Suprapubic skin (tissue), 4 donors: ENCODE data around the gene UNC93B1. TPM values are rescaled to one million over a fixed set of nuclear protein-coding genes. Genes with fewer than 3 reads are reported as not detected.
A peak's percentile ranks its signal among the peaks of the same experiment; 100 is the strongest.

Source experiments
- DNase-seq, 2 donors: peaks; one replicate each; pipeline ENCODE4 v3.0.0-alpha.2; 2019; ENCODE audit warnings: low spot score in 2 of 2
- H3K27ac ChIP-seq: fragments of 200-600 bp; sonication (generic); one replicate; pipeline ENCODE4 v1.5.1; 2019
- H3K27me3 ChIP-seq: fragments of 200-600 bp; sonication (generic); one replicate; pipeline ENCODE4 v1.5.1; 2019
- H3K36me3 ChIP-seq: fragments of 200-600 bp; sonication (generic); one replicate; pipeline ENCODE4 v1.5.1; 2019
- H3K4me1 ChIP-seq: fragments of 200-600 bp; sonication (generic); one replicate; pipeline ENCODE4 v1.5.1; 2019
- H3K4me3 ChIP-seq: fragments of 200-600 bp; sonication (generic); one replicate; pipeline ENCODE4 v1.5.1; 2019; ENCODE audit warnings: mild to moderate bottlenecking
- H3K9me3 ChIP-seq: fragments of 200-600 bp; sonication (generic); one replicate; pipeline ENCODE4 v1.5.1; 2019
- CTCF ChIP-seq, 2 donors: fragments of 200-600 bp in 1 of 2; fragments of 450-650 bp in 1 of 2; sonication (generic) in 1 of 2; IDR thresholded peaks; one replicate each; pipeline ENCODE4 v1.5.1; 2016 to 2019; ENCODE audit warnings: antibody characterized with exemption in 2 of 2, mild to moderate bottlenecking in 1 of 2, moderate library complexity in 1 of 2
- EP300 ChIP-seq: sonication (generic); formaldehyde crosslinking; IDR thresholded peaks from one replicate; pipeline ENCODE4 v1.6.1; 2017; ENCODE audit warnings: antibody characterized with exemption
- POLR2A ChIP-seq, 2 donors: fragments of 450-650 bp; IDR thresholded peaks; one replicate each; pipeline ENCODE4 v1.6.1; 2017; ENCODE audit warnings: antibody characterized with exemption in 2 of 2, mild to moderate bottlenecking in 2 of 2, moderate library complexity in 2 of 2
- POLR2AphosphoS5 ChIP-seq, 3 donors: sonication (generic); formaldehyde crosslinking; IDR thresholded peaks; one replicate each; pipeline ENCODE4 v1.6.1; 2017; ENCODE audit warnings: antibody characterized with exemption in 3 of 3
- WGBS: methylation state at CpG from one replicate; pipeline ENCODE4 v1.1.5; 2018; 5-methylcytosine and 5-hydroxymethylcytosine counted together
- total RNA-seq, 4 donors: library from RNA; depleted of rRNA; stranded (reverse); fragments of >200 nt; gene quantifications; one replicate each; pipeline ENCODE4 v1.1.0, GENCODE V29; 2016

UNC93B1 gene
- total RNA-seq, 4 donors from 2014 or later, result 22.7 to 34.3 (median 28.1) TPM

GRCh38 chr11:68032003-68032402 is 28.1 kb upstream of the UNC93B1 start:
- peaks cover 17% of the 10 kb centered on the region for H3K36me3 ChIP-seq
- no peak overlapping the region for H3K4me3 ChIP-seq
- no peak for TF ChIP-seq EP300
- TF ChIP-seq POLR2AphosphoS5 (IDR thresholded peaks at IDR 0.05), result no peak
- TF ChIP-seq POLR2A (IDR thresholded peaks at IDR 0.05), result no peak
- no peak for TF ChIP-seq CTCF (IDR thresholded peaks at IDR 0.05)
- H3K9me3 ChIP-seq, result no peaks in the 10 kb centered on the region
- H3K27ac ChIP-seq, result no peak overlapping the region
- WGBS, result 52% methylated on average over 6 of the region's 9 CpGs
- DNase-seq, result no peak
- no peaks in the 10 kb centered on the region for H3K27me3 ChIP-seq
- H3K4me1 ChIP-seq, result peaks cover 53% of the 10 kb centered on the region

GRCh38 chr11:68031144-68031464 is 27.2 kb upstream of the UNC93B1 start:
- Histone ChIP-seq H3K4me1 (peaks cover 44% of the 10 kb centered on the region), H3K36me3 (peaks cover 17% of the 10 kb centered on the region), H3K27me3 (no peaks in the 10 kb centered on the region), H3K4me3 (peak overlapping the region; percentile 79), H3K27ac (peak overlapping the region; percentile 85), H3K9me3 (no peaks in the 10 kb centered on the region)
- no peak for DNase-seq
- WGBS, result 13% methylated on average over 10 of the region's 10 CpGs
- no peak for TF ChIP-seq EP300
- no peak for TF ChIP-seq POLR2A (IDR thresholded peaks at IDR 0.05)
- TF ChIP-seq POLR2AphosphoS5 (IDR thresholded peaks at IDR 0.05), result no peak
- no peak for TF ChIP-seq CTCF (IDR thresholded peaks at IDR 0.05)

- H3K4me3 ChIP-seq, result peak within 1 kb of the TSS; percentile 79
- no peak for TF ChIP-seq POLR2A (IDR thresholded peaks at IDR 0.05)
- no peak for TF ChIP-seq CTCF (IDR thresholded peaks at IDR 0.05)
- peak in 2 of 3 donors; percentile 21 to 47 for TF ChIP-seq POLR2AphosphoS5 (IDR thresholded peaks at IDR 0.05)
- WGBS, result 2% methylated on average over 44 of the region's 56 CpGs
- no peaks in the 10 kb centered on the region for H3K27me3 ChIP-seq
- peaks cover 41% of the 10 kb centered on the region for H3K4me1 ChIP-seq
- peak within 1 kb of the TSS; percentile 85 for H3K27ac ChIP-seq
- H3K9me3 ChIP-seq, result no peaks in the 10 kb centered on the region
- peak; percentile 98 to 99 for DNase-seq
- H3K36me3 ChIP-seq, result peaks cover 20% of the 10 kb centered on the region
These were observed 26.6 kb upstream of the UNC93B1 start, which contains the start of gene NDUFS8 for GRCh38 chr11:68030318-68031143. NDUFS8 (plus strand) TSS chr11:68030681; CDS start chr11:68032152, 1,471 bp downstream.

GRCh38 chr11:68028802-68029545 is 25.1 kb upstream of the UNC93B1 start:
- H3K36me3 ChIP-seq, result peaks cover 21% of the 10 kb centered on the region
- no peaks in the 10 kb centered on the region for H3K9me3 ChIP-seq
- no peaks in the 10 kb centered on the region for H3K27me3 ChIP-seq
- WGBS, result 84% methylated on average over 12 of the region's 12 CpGs
- no peak for TF ChIP-seq POLR2AphosphoS5 (IDR thresholded peaks at IDR 0.05)
- TF ChIP-seq EP300, result no peak
- no peak for TF ChIP-seq POLR2A (IDR thresholded peaks at IDR 0.05)
- no peak for TF ChIP-seq CTCF (IDR thresholded peaks at IDR 0.05)
- H3K4me3 ChIP-seq, result no peak overlapping the region
- no peak for DNase-seq
- peak overlapping the region; percentile 1 for H3K27ac ChIP-seq
- H3K4me1 ChIP-seq, result peaks cover 41% of the 10 kb centered on the region

- Histone ChIP-seq H3K27ac (no peak overlapping the region), H3K9me3 (no peaks in the 10 kb centered on the region), H3K4me3 (no peak overlapping the region), H3K27me3 (no peaks in the 10 kb centered on the region), H3K36me3 (peaks cover 17% of the 10 kb centered on the region), H3K4me1 (peaks cover 32% of the 10 kb centered on the region)
- no peak for TF ChIP-seq CTCF (IDR thresholded peaks at IDR 0.05)
- TF ChIP-seq POLR2A (IDR thresholded peaks at IDR 0.05), result no peak
- no peak for TF ChIP-seq EP300
- no peak for TF ChIP-seq POLR2AphosphoS5 (IDR thresholded peaks at IDR 0.05)
- 95% methylated on average over 14 of the region's 21 CpGs for WGBS
- no peak for DNase-seq
These were observed 23.8 kb upstream of the UNC93B1 start for GRCh38 chr11:68027667-68028066.
